ENCODE results near the gene SCFD2. TPM values are rescaled to one million over a fixed set of nuclear protein-coding genes. Genes with fewer than 3 reads are reported as not detected.

SCFD2 gene
- total RNA-seq, 1 experiment from 2014 or later: 36.6 TPM

- no peaks in the 10 kb centered on the region for H3K9me3 ChIP-seq (ENCODE audit: low read length)
- no peak overlapping the region for H3K4me3 ChIP-seq (ENCODE audit: low read length)
- DNase-seq (no peak), ATAC-seq (no peak)
- no peak overlapping the region for H3K27ac ChIP-seq (ENCODE audit: low read length)
- H3F3A ChIP-seq (ENCODE audit: low read length, unreplicated experiment): no peaks in the 10 kb centered on the region
- H3K4me1 ChIP-seq (ENCODE audit: insufficient read depth, low read length): no peaks in the 10 kb centered on the region
- H3K9ac ChIP-seq (ENCODE audit: low read length): no peak overlapping the region
- H3K79me2 ChIP-seq (ENCODE audit: low read length): no peaks in the 10 kb centered on the region
- BruUV-seq (replicated peaks): no TSS peak
- H3K9me2 ChIP-seq (replicated peaks; ENCODE audit: low read length): no peaks in the 10 kb centered on the region
- TF ChIP-seq EZH2 (IDR thresholded peaks at IDR 0.05; ENCODE audit: low read length, unreplicated experiment) (no peak), CTCF (conservative IDR thresholded peaks at IDR 0.05; ENCODE audit: low read depth, low read length) (no peak), EZH2phosphoT487 (IDR thresholded peaks at IDR 0.05; ENCODE audit: borderline replicate concordance, low read length) (no peak)
- POLR2A ChIA-PET (ENCODE audit: unreplicated experiment): no interaction called here
- H2AFZ ChIP-seq (ENCODE audit: low read length): no peak overlapping the region
- no peaks in the 10 kb centered on the region for H4K20me1 ChIP-seq (ENCODE audit: low read length)
- CTCF ChIA-PET: no interaction called here
- intact Hi-C loops (cut with micrococcal nuclease): no loop called here
- H3K27me3 ChIP-seq (ENCODE audit: low read length): no peaks in the 10 kb centered on the region
- H3K4me2 ChIP-seq (ENCODE audit: low read length): no peak overlapping the region
- no peaks in the 10 kb centered on the region for H3K36me3 ChIP-seq (ENCODE audit: low read depth, low read length)
Observed at GRCh38 chr4:53050361-53050774, 315.5 kb downstream of the SCFD2 start.

DNA sequence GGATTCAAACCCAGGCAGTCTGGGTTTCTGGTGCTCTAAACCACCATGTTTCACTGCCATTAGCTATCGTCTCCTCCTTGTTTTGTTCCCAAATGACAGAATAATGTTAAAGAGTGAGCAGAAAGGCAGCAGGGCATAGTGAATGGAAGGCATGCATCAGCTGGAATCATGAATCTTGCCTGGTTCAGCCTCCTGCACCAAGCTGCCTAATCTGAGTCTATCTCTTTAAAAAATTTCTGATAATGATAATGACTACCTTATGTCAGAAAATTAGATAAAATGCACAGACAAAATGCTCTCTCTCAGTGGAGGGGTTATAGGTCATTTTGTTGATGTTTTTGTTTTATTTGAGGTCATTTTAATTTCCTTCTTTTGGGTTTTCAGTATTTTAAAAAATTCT is 316.3 kb downstream of the SCFD2 start:
- Histone ChIP-seq H3K4me3 (ENCODE audit: low read length) (no peak overlapping the region), H3K4me1 (ENCODE audit: insufficient read depth, low read length) (no peaks in the 10 kb centered on the region), H2AFZ (ENCODE audit: low read length) (no peak overlapping the region), H3K27me3 (ENCODE audit: low read length) (no peaks in the 10 kb centered on the region), H3K9me2 (replicated peaks; ENCODE audit: low read length) (no peaks in the 10 kb centered on the region), H3K27ac (ENCODE audit: low read length) (no peak overlapping the region), H4K20me1 (ENCODE audit: low read length) (no peaks in the 10 kb centered on the region), H3K4me2 (ENCODE audit: low read length) (no peak overlapping the region), H3K9ac (ENCODE audit: low read length) (no peak overlapping the region), H3K79me2 (ENCODE audit: low read length) (no peaks in the 10 kb centered on the region), H3K36me3 (ENCODE audit: low read depth, low read length) (no peaks in the 10 kb centered on the region), H3F3A (ENCODE audit: low read length, unreplicated experiment) (no peaks in the 10 kb centered on the region), H3K9me3 (ENCODE audit: low read length) (no peaks in the 10 kb centered on the region)
- POLR2A ChIA-PET (ENCODE audit: unreplicated experiment): no interaction called here
- CTCF ChIA-PET: no interaction called here
- no TSS peak for BruUV-seq (replicated peaks)
- intact Hi-C loops (cut with micrococcal nuclease): no loop called here
- no peak for TF ChIP-seq EZH2 (IDR thresholded peaks at IDR 0.05; ENCODE audit: low read length, unreplicated experiment)
- no peak for TF ChIP-seq CTCF (conservative IDR thresholded peaks at IDR 0.05; ENCODE audit: low read depth, low read length)
- no peak for TF ChIP-seq EZH2phosphoT487 (IDR thresholded peaks at IDR 0.05; ENCODE audit: borderline replicate concordance, low read length)
- ATAC-seq: no peak
- DNase-seq: no peak

- CTCF ChIA-PET: interaction anchor here (0.6 kb wide), 2 partner anchors 644 to 1219 kb away, joined by 11 to 26 read pairs; no protein-coding TSS in a partner anchor
- DNase-seq (no peak), ATAC-seq (peak; percentile 71)
- Histone ChIP-seq H3K27me3 (ENCODE audit: low read length) (no peaks in the 10 kb centered on the region), H3K9ac (ENCODE audit: low read length) (no peak overlapping the region), H3K9me3 (ENCODE audit: low read length) (no peaks in the 10 kb centered on the region), H3K27ac (ENCODE audit: low read length) (no peak overlapping the region), H3K79me2 (ENCODE audit: low read length) (no peaks in the 10 kb centered on the region), H3K4me1 (ENCODE audit: insufficient read depth, low read length) (no peaks in the 10 kb centered on the region), H3K4me2 (ENCODE audit: low read length) (no peak overlapping the region), H3K36me3 (ENCODE audit: low read depth, low read length) (no peaks in the 10 kb centered on the region), H3K9me2 (replicated peaks; ENCODE audit: low read length) (no peaks in the 10 kb centered on the region), H4K20me1 (ENCODE audit: low read length) (no peaks in the 10 kb centered on the region), H3K4me3 (ENCODE audit: low read length) (no peak overlapping the region), H3F3A (ENCODE audit: low read length, unreplicated experiment) (no peaks in the 10 kb centered on the region), H2AFZ (ENCODE audit: low read length) (no peak overlapping the region)
- intact Hi-C loops (cut with micrococcal nuclease): no loop called here
- TF ChIP-seq EZH2phosphoT487 (IDR thresholded peaks at IDR 0.05; ENCODE audit: borderline replicate concordance, low read length): no peak
- TF ChIP-seq CTCF (conservative IDR thresholded peaks at IDR 0.05; ENCODE audit: low read depth, low read length): no peak
- TF ChIP-seq EZH2 (IDR thresholded peaks at IDR 0.05; ENCODE audit: low read length, unreplicated experiment): no peak
- POLR2A ChIA-PET (ENCODE audit: unreplicated experiment): no interaction called here
- BruUV-seq (replicated peaks): no TSS peak
Observed at GRCh38 chr4:53044651-53044960, 321.3 kb downstream of the SCFD2 start.

All from PC-3 (cell line).